Stimulated activated CD4-positive, alpha-beta T cell treated with anti-CD3 and anti-CD28 coated beads, TNF-alpha, amount 100 ng/mL, for 24 hours (primary cell): ENCODE measurements around the gene GLIPR2.
"Not testable (repeated sequence)": the region's sequence is repeated elsewhere in the genome, so short reads cannot be mapped to it uniquely, and the experiment has no call there.

Experiments used
- DNase-seq, 3 experiments: peaks; one replicate each; pipeline ENCODE4 v3.0.0-alpha.2; 2020; ENCODE audit warnings: low read depth in 3 of 3

Gene GLIPR2

GRCh38 chr9:36123515-36123914, 13.0 kb upstream of the GLIPR2 start:
- DNase-seq, result no peak

DNA sequence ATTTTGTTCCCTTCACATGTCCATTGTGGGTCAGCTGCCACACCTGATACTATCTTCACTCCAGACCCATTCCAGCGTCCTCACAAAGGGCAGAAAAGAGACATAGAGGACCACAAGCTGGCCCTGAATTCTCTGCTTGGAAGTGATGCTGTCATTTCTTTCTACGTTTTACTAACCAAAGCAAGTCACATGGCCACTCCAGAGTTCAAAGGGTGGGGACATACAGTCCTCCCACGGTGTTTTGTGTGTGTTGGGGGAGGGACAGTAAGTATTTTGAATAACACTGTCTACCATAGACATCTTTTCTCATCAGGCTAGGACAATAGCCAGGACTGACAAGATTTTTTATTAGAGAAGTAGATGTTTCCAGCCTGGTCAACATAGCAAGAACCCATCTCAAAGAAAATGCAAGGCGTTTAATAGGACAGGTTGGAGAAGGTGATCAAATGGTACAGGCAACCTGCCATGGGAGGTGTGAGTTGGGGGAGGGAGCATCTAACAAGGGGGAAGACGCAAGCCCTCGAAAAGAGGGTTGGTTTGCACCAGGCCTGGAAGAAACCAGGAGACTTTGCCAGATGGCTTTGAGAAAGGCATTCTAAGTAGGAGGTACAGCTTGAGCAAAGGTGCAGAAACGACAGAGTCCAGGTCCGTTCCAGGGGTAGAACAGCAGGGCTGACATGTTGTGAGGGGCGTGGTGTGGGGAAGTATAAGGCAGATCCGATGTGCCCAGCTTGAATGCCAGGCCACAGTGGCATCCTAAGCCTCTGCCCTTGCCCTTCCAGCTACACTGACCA, 11.3 kb upstream of the GLIPR2 start:
- no peak for DNase-seq

GRCh38 chr9:36126016-36126730, 10.4 kb upstream of the GLIPR2 start:
- DNase-seq, result no peak

DNA sequence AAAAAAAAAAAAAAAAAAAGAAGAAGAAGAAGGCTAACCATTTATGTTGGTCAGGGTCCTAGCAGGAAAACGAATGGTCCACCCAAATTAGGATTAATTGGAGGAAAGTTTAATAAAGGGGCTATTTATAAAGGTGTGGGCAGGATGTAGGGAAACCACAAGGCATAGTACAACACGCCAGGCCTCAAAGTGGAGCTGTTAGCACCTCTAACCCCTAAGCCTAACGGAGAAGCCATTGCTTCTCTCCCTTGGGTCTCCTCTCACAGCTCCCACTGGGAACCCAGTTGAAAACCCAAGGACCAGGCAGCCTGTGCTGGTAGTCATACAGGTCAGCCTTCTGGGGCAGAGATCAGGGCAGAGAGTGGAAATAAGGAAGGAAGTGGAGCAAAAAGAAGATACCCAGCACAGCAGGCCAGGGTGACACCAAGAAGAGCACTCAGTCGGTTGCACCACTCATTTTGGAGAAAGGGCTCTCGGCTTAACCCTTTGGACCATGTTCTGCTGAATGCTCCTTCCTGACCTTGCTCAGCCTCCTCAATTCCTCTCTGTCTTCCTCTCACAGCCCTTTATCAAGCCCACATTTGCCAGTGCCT, 8.8 kb upstream of the GLIPR2 start:
- DNase-seq, result no peak

DNA sequence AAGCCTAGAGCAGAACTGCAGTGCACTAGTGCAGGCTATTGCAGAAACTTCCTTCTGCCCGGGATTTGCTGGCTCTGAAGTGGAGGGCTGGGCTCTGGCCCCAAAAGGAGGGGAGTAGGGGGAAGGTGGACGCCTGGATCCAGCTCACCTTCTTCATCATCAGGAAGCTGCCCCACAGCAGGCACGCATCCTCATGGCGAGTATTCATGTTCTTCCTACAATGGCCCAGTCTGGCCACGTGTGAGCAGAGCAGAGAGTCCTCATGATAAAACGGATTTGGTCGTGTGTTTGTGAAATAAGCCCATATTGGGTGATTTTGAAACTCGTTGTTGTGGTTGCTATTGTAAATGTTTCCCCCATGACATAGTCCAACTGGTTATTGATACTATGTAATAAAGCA, 8.2 kb upstream of the GLIPR2 start:
- DNase-seq, result no peak

GRCh38 chr9:36129139-36129538, 7.4 kb upstream of the GLIPR2 start:
- DNase-seq, result no peak

DNA sequence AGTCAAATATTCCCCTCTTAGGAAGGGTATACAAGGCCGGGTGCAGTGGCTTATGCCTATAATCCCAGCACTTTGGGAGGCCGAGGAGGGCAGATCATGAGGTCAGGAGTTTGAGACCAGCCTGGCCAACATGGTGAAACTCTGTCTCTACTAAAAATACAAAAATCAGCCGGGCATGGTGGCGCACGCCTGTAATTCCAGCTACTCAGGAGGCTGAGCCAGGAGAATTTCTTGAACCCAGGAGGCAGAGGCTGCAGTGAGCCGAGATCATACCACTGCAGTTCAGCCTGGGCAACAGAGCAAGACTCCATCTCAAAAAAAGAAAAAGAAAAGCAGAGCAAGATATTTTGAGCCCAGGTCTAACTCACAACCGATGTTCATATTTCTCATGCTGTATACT, 4.9 kb upstream of the GLIPR2 start:
- DNase-seq, result not testable (repeated sequence)

DNA sequence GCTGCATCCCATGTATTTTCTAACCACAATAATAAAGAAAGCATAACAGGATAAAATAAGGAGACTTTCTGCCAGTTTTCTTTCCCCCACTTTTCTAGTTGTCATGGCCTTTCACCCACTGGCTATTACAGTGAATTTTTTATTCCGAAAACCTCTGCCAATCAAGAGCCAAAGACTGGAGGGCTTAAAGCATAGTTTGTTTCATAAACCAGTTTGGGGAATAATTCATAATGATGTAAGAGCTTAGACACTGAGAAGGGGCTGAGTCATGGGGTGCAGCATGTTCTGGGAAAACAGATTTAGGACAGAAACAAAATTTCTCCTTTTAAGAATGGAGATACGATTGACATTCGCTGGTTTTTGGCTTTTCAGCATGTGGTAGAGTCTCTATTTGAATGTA, 4.4 kb upstream of the GLIPR2 start:
- DNase-seq, result no peak

GRCh38 chr9:36134761-36135505, 1.6 kb upstream of the GLIPR2 start:
- no peak for DNase-seq

- DNase-seq, result no peak
Observed at GRCh38 chr9:36135741-36136271, 727 bp upstream of the GLIPR2 start.

DNA sequence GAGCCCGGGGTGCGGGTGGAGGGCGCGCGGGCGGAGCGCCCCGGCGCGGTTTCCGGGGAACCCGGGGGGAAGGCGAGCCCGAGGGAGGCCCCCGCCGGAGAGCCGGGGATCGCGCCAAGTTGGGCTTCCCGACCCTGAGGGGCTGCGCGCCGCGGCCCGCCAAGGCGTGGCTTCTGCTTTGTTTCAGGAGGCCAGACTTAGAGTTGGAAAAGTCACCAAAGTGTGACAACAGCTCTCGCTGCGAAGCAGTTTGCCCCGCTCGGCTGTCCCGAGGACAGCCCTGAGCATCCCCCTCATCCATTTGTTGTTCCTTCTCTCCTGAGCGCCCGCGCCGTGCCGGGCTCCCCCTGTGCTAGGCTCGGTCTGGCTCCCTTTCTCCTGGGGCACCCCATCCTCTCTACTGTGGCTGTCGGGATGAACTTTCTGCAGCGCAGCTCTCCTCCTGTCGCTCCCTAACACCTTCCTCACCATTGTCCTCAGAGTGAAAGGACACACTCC, 410 bp downstream of the GLIPR2 start:
- peak in 1 of 3 experiments; percentile 29 for DNase-seq

DNA sequence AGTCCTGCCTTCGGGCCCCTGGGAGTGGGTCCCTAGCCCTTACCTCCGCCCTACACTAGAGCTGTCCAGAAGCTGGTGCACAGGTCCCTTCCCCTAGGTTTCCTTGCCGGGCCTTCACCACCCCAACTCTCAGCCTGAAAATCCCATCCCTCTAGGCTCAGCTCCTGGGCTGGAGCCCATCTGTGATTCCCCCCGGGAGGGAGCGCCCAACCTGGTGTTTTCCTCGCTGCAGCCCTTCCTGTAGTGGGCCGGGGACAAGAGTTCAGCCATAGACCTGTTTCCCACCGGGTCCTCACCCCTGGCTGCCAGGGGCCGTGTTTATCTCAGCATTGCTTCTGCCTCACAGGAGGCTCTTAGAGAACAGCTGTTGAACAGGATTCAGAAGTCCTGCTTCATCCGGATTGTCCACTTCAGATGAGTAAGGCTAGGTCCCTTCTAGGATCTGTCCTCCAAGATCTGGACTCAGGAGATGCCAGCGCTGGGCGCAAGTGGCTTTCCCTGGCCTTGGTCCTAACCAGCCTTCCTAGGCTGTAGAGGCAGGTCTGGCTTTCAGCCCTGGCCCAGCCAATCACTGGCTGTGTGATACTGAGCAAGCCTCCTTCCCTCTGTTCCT, 965 bp downstream of the GLIPR2 start:
- DNase-seq, result no peak

DNA sequence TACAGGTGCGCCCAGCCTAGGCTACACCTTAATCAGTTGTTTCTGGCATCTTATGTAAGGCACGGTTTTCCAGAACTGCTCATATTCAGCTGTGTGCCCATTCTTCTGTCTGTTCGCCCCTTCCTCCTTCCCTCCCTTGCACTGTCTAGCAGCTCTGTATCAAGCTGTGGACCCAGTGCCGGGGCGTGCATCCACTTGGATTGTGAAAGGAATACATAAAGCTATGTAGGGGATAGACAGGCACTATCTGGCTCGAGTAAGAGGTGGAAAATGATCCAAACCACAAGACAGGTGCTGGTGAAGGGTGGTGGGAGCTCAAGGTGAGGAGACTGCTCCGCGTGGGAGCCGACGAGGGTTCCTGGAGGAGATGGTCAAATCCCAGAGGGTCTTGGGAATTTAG, 2.0 kb downstream of the GLIPR2 start:
- DNase-seq, result no peak

GRCh38 chr9:36138901-36139300, 2.4 kb downstream of the GLIPR2 start:
- DNase-seq, result no peak

DNA sequence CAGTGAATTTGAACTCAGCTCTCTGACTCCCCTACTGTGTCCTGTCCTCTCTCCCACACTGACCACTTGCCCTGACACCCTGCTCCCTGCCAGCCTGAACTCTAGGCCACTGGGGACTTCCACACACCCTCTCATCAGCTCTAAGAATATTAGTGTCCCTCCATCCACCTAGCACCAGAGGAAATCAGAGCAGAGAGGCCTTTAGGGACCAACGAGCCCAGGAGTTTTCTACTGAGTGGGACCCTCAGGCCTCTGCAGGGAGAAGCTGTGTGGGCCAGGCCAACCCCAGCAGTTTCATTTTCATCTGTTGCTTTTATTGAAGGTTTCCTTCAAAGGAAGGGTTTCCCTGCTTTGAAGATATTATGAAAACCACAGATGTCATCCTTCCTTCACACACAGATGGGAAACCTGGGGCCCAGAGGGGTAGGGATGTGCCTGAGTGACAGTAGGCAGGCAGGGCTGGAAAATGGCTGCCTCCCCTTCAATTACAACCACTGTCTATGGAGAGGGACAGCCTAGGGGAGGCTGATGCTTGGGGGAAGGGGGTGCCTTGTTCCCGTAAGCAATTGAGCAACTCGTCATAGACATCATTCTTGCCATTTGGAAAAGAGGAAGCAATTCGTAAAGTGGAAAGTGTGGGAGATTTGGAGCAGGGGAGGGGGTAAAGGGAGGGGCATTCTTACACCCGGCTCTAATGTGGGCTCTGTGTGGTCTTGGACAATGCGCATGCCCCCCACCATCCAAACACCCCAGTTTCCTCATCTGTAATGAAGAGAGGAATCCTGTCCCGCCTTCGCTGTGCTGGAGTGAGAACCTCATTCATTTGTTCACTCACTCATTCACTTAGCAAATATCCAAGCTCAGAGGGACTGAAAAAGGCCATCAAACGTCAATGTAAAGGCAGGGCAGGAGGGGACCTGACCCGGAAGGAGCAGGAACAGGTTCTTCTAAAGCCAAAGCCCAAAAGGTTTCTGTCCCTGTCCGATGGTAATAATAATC, 3.9 kb downstream of the GLIPR2 start:
- DNase-seq, result peak in 1 of 3 experiments; percentile 38

DNA sequence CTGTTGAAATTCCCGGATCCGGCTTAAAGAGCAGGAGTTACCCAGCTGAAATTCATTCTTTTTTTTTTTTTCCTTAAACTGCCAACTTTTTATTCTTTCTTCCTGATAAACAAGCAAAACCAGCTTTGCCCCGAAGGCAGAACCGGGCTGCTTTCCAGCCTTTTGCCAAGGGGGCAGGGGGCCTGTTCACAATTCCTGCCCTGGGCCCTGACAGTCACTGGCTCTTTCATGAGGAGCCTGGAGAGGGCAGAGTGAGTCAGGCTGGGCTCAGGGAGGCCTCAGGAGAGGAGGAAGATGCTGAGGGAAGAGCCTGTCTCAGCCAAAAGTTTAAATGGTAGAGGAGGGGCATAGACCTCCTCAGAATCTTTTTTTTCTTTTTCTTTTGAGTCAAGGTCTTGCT, 4.8 kb downstream of the GLIPR2 start:
- no peak for DNase-seq

GRCh38 chr9:36141761-36142160, 5.2 kb downstream of the GLIPR2 start:
- no peak for DNase-seq

DNA sequence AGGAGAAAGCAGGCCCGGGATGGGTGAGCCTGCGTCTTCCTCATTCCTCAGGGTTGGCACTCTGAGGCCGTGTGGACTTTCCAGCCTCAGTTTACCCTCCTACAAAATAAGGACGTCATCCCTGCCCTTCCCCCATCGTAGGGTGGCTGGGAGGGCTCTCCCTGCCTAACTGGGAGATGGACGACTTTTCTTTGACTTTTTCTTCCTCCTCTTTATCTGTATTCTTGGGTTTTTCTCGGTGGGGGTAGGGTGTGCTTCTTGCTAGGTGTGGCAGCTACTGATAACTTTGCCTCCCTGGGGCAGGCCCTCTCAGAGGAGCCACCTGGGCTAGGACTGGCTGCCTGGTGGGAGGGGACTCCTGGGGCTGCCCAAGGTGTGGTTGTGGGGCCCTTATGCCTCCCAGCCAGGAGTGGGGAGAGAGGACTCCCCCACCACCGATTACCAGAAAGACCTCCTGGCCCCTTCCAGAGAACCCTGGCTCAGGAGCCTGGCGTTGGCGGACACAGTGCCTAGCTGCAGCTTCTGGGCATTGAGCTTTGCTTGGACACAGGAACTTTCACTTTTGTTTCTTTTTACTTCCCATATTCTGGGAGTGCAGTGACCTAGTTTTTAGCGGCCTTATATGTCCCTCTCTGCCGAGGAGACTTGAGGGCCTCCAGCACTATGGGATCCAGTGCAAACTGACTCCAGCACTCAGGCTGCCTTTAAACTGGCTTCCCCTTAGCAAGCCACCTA, 6.1 kb downstream of the GLIPR2 start:
- no peak for DNase-seq

DNA sequence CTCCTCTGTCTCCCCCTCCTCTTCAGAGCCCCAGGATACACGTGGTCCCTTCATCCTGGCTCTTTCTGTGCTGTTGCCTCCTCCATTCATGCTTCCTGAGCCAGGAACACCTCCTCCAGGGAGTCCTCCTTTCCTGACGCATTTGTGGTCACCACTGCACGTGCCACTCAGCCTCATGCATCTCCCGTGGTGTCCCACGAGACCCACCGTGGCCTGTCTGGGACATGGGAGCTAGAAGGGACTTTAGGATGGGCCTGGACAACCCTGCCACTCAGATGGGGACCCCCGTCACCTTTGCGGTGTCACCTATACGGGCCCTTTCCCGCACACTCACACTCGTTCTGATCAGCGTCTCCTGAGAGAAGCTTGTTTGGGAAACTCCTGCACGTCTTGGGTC, 6.7 kb downstream of the GLIPR2 start:
- no peak for DNase-seq
